HG02884 (cell line): ENCODE results near the gene NUBPL.
"Not testable (repeated sequence)": the region's sequence is repeated elsewhere in the genome, so short reads cannot be mapped to it uniquely, and the experiment has no call there.

Experiments
- ATAC-seq: cut with Tn5 transposase; IDR thresholded peaks from one replicate; pipeline ENCODE4 v1.9.1; 2021; ENCODE audit warnings: mild to moderate bottlenecking, moderate library complexity; ENCODE audit not compliant: unreplicated experiment

NUBPL gene

DNA sequence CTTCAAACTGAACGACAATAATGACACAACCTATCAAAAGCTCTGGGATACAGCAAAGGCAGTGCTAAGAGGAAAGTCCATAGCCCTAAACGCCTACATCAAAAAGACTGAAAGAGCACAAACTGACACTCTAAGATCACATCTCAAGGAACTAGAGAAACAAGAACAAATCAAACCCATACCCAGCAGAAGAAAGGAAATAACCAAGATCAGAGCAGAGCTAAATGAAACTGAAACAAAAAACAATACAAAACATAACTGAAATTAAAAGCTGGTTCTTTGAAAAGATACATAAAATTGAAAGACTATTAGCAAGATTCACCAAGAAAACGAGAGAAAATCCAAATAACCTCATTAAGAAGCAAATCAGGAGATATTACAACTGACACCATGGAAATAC, 306.9 kb downstream of the NUBPL start:
- ATAC-seq = not testable (repeated sequence)

DNA sequence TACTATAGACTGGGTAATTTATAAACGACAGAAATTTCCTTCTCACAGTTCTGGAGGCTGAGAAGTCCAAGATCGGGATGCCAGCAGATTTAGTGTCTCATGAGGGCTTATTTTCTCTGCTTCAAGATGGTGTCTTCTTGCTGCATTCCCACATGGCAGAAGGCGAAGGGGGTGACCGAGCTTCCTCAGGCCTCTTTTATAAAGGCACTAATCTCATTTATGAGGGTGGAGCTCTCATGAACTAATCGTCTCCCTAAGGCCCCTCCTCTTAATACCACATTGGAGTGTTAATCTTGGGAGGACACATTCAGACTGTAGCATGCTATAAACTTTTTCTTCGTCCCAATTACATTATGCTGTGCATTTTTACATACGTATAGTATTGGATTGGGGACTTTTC, 315.5 kb downstream of the NUBPL start:
- no peak for ATAC-seq

DNA sequence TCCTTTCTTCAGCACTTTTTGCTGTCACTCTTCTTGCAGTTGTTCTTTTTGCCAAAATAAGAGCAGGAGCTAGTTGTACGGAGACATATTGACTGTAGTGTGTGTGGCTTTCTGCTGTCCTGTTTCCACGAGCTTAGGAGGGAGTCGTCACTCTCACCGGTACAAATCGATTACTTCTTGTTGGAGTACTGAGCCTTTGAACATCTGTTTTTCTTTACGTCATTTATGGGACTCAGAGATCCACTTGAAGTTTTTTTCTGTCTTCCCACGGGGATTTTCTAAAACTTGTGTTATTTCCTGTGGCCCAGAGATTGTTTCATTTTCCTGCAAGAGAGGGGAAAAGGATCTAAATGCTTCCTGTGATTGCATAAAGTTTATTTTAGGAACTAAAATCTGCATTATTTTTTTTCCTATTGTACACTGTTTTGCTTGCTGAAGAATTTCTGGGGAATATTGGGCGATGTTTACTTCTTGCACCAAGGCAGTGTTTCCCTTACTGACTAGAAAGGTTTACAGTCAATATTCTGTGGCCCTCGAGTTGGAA, 316.1 kb downstream of the NUBPL start:
- no peak for ATAC-seq

DNA sequence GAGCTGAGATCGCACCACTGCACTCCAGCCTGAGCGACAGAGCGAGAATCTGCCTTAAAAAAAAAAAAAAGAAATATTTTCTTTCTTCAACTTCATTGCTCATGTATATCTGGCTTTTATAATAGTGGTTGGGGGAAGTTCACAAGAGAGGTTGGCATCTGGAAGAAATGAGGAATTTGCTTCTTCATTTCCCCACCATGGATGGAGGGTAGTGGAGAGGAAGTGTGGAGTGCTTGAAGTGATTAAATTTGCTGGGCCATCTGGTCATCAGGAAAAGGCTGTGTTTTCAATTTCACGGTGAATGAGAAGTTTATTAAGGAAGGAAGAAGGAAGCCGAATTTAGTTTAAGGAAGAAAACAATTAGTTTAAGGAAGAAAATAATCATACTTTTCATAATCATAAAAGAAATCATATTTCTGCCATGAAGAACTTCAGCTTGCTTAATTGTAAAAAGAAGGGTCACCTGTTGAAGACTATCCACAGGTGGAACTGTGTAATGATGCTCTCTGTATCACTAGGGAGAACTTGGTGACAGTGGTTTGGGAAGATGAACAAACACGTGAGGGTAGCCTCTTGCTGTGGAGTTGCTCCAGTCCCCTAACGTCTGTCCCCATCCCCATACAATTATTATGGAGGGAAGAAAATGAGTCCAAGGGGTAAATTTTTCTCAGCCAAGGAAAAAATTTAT, 318.6 kb downstream of the NUBPL start:
- ATAC-seq = no peak

DNA sequence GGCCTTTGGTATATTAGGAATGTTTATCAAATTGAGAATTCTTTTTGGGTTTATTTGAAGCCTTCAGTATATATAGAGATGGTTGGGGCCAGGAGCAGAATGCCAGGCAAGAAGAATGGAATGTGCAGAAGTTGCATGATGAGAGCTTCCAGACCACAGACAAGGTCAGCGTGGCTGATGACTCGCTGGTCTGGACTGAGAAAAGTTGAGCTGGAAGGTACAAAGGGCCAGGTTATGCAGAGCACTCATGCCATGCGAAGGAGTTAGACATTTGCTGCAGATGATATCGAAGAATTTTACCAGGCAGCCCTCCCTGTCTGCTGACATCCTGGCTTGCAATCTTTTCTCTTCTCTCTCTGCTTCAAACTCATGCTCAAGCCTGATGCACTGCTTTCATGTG, 319.7 kb downstream of the NUBPL start:
- no peak for ATAC-seq

DNA sequence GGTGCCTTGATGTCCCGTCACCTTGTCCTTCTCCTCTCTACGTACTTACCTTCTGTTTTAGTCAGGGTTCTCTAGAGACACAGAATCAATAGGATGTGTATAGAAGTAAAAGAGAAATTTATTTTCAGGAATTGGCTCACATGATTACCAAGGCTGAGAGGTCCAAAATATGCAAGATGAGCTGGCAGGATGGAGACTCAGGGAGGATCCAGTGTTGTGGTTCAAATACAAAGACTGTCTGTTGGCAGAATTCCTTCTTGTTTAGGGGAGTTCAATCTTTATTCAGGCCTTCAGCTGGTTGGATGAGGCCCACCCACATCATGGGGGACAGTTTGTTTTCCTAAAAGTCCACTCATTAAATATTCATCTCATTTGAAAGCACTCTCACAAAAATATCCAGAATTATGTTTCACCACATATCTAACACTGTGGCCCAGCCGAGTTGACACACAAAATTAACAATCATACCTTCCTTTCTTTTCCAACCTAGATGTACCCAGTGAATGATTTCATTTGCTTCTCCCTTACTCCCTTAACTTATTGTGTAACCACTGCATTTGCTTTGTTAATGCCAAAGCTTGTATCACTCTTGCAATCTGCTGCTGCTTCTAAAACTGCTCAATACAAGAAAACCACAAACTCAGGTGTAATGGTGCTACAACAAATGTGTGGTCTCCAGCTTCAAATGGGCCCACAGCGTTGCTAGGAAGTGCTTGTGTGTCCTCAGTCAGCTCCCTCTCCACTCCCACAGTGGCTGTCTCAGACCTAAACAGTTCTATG, 320.5 kb downstream of the NUBPL start:
- no peak for ATAC-seq

DNA sequence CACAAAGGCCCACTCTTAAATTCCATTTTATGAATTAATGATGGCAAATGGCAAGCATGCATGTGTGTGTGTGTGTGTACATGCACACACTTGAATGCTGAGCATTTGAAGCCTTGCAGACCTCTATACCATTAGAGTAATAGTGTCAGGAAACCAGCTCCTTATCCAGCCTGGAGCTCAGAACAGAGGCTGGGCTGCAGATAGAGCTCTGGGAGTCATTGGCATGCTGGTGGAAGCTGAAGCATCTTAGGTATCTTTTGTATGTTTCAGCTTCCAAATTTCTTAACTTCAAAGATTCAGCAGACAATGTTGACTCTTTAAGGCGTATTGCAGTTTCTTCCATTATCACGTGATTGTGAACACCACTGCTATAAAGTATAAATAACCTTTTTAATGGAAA, 323.0 kb downstream of the NUBPL start:
- ATAC-seq = no peak

DNA sequence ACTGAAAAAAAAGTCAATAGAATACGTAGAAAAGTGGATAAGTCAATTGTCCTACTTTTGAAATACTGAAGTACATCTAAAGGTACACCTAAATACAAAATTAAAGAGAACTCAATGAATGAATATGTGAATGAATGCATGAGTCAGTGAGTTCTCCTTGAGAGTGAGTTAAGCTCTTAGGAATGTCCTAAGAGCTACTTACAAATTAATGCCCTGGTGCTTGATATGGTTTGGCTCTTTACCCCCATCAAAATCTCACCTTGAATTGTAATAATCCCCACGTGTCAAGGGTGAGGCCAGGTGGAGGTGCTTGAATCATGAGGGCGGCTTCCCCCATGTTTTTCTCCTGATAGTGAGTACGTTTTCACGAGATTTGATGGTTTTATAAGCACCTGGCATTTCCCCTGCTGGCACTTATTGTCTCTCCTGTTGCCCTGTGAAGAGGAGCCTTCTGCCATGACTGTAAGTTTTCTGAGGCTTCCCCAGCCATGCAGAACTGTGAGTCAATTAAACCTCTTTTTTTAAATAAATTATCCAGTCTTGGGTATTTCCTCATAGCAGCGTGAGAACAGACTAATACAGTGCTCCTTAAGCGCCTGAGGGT, 323.7 kb downstream of the NUBPL start:
- no peak for ATAC-seq

DNA sequence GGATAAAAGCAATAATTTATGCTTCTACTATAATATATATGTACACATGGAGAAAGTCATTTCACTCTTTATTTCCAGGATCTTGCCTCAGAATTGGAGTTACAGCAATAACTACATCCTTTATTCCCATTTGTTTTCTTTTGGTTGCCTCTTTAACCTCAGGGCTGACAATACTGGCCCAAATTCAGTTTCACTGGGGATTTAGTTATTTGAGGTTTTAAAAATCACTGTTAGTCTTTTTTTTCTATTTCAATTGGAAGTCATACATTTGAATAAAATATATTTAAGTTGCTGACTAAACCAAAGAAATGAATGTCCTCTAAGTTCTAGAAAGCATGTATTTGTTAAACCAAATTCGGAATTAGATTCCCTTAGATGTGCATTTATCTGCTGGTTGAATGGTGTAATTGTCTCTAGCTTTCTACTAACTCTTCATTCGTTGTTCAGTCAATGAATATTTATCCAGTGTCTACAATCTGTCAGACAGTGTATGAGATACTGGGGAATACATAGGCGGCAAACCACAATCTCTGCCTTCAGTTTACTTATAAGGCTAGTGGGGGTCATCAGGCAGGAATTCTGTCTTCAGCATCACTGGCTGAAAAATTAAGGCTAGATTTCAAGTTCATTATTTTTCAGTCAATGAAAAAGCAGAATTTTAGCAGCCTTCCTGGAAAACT, 325.1 kb downstream of the NUBPL start:
- ATAC-seq = no peak

DNA sequence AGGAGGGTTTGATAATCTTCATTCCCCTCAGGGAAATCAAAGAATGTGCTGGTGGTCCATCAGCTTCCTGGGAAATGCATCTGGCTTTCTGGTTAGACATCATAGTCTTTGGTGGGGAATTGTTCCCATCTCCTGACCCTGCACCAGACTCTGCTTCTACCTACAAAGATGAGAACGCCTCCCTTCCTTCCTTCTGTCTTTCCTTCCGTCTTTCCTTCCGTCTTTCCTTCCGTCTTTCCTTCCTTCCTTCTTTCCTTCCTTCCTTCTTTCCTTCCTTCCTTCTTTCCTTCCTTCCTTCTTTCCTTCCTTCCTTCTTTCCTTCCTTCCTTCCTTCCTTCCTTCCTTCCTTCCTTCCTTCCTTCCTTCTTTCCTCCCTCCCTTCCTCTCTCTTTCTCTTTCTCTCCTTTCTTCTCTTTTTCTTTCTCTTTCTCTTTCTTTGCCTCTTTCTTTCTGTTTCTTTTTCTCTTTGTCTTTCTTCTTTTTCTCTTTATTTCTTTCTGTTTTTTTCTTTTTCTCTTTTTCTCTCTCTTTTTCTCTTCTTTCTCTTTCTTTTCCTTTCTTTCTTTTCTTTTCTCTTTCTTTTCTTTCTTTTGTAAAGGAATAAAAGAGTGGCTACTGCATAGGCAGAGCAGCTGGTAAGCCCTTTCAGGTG, 326.9 kb downstream of the NUBPL start:
- ATAC-seq = no peak

DNA sequence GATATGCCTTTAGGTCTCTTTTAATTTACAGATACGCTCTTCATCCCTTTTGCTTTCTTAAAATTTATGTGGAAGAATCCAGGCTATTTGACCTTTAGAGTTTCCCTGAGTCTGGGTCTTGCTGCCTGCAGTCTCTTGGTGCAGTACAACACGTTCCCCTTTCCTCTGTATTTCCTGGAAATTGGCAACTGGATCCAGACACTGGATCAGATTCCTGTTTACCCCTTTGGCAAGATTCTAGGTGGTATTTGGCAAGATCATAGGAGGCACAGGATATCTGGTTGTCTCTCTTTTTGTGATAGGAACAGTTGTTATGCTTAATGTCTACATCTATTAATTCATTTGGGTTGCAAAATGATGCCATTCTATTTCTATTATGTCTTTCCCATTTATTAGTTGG, 328.1 kb downstream of the NUBPL start:
- ATAC-seq = no peak

DNA sequence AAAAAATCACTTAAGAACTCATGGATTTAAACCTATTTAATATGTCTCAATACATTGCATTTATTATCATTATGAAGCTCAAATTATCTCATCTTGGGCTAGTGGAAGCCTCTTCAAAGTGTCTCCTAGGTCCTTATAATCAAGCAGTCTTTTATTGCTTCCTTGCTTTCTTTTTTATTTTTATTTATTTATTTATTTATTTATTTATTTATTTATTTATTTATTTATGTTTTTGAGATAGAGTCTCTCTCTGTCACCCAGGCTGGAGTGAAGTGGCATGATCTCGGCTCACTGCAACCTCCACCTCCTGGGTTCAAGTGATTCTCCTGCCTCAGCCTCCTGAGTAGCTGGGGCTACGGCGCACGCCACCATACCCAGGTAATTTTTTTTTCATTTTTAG, 329.0 kb downstream of the NUBPL start:
- not testable (repeated sequence) for ATAC-seq

DNA sequence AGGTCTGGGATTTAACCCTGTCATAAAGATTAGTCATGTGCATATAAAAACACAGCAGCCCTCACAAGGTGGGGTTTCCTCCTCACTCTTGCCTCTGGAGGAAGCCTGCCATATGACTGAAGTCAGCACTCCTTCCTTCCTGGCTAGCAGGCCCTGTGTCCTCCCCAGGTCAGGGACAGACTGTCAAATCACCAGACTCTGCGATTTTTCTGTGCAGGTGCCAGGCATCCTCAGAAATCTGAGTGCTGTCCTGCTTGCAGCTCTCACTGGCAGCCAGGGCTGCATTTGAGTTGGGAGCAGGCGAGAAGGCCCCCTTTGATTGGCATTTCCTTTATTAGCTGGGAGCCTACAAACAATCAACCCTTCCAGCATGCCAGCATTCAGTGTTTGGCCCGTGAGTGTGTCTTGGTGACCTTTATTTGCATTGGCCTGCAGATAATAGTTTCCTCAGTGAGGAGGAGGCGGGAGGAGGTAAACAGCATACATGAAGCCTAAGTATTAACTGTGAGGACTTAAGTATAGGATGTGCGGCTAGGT, 332.1 kb downstream of the NUBPL start:
- ATAC-seq = no peak

DNA sequence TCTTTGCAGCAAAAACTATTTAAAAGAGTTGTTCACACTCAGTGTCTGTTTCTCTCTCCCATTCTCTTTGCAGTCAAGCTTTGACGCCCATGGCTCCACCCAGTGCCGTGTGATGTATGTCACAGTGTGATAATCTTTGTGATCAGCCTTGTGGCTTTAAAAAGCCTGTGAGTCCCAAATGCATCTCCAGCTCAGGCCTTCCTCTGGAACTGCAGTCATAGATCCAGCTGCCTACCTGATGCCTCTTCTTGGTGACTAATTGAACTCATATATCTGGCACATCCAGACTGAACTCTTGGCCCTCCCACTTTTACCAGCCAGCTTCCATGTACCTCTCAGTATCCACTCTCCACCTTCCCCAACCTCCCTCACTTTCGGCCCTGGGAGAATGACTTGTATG, 333.1 kb downstream of the NUBPL start:
- no peak for ATAC-seq

DNA sequence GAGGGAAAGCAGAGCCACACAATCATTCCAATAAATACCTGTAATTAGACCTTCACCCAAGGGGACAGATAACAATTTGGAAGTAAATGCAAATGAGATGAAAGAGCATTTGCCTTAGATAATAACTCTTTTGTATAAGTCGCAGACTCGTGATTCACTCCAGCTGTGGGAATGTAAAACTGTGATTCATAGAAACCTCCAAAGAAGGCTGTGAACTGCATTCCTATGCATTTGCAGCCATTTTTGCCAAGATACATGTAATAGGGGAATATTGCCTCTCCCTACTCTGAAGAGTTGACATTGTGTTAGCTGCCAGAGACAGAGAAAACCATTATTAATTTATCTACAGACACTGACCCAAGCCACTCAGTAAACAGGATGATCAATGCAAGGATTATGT, 334.0 kb downstream of the NUBPL start:
- ATAC-seq = no peak

DNA sequence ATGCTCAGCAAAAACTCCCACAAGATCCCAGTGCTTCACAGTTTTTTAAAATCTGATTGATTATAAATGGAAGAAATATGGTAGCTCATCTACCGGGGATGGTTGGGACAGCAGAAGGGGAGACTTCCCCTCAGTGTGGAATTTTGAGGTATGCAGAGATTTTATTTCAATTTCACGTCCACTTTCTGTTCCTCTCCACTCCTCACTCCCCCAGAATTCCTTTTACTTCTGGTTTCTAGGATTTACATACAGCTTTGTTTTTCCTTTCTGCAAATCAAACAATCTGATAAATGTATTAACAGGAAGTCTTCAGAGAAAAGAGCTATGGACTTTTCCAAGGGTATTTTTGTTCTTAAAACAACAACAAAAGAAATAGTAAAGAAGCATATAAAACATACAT, 334.4 kb downstream of the NUBPL start:
- no peak for ATAC-seq

DNA sequence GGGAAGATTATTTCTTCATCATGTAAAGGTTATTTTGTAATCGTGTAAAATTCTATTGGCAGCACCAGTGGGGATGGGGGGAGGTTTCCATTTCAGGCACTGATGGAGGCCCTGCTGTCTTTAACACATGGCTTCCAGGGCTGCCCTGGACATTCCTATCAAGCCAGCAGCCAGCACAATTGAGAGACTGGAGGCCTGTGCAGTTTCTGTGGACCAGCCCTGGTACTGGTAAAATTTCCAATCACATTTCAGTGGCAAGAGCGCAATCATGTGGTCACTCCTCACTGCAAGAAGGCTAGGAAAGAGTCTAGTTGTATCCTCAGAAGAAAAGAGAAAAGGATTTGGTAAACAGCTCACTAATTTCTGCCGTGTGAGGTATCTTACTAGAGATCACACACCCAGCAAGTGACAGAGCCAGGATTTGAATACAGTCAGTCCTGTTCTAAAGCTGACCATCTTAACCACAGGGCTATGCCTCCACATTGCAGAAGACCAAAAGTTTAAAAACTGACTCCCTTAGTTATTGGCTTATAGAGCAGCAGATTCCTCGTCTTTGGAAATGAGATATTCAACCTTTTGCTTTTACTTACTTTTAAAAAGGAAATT, 336.5 kb downstream of the NUBPL start:
- ATAC-seq = no peak

DNA sequence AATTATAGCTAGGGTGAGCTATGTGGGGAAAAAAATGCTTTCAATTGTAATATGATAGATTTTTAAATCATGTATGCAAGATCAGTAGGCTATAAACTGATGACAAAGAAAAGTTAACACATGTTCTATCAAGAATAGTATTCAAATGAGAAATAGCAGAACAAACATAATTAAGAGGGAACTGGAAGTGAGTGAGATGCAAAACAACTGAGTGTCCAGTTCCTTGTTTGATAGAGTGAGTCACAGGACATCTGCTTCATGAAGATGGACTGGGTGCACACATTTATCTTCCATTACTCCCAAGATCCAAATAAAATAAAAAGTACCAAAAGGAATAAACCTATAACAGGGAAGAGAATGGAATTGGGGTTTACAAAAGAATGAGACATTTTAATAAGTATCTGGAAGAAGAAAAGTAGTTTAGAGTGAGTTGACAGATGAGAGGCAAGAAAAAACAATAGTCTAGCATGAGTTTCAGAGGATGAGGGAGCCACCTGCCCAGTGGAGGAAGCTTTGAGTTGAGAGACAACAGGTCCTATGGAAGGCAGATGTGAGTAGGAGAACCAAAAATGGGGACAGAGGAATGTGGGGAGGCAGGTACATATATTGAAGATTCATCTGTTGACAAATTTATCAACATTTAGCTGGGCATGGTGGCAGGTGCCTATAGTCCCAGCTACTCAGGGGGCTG, 337.8 kb downstream of the NUBPL start:
- ATAC-seq = no peak

DNA sequence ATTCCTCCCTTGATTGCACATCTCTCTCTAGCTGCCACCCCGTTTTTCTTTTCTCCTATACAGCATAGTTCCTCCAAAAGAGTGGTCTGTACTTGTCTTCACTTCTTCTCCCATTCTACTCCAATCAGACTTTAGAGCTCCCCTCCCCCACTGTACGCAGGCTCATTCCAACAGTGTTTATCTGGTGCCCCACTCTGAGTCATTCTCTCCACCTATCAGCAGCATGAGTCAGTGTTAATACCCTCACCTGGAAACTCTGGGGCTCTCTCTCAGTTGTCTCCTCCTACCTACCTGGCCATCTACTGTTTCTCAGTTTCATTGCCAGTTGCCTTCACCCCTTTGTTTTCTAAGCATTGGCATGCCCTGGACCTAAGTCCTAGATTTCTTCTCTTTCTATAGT, 340.8 kb downstream of the NUBPL start:
- no peak for ATAC-seq
